ENCODE measurements around the gene RXRA.

The RXRA gene

GRCh38 chr9:134340475-134341160 is 14.4 kb downstream of the RXRA start:
- DNase-seq = no peak

GRCh38 chr9:134341306-134341705 is 15.1 kb downstream of the RXRA start:
- DNase-seq = no peak

DNA sequence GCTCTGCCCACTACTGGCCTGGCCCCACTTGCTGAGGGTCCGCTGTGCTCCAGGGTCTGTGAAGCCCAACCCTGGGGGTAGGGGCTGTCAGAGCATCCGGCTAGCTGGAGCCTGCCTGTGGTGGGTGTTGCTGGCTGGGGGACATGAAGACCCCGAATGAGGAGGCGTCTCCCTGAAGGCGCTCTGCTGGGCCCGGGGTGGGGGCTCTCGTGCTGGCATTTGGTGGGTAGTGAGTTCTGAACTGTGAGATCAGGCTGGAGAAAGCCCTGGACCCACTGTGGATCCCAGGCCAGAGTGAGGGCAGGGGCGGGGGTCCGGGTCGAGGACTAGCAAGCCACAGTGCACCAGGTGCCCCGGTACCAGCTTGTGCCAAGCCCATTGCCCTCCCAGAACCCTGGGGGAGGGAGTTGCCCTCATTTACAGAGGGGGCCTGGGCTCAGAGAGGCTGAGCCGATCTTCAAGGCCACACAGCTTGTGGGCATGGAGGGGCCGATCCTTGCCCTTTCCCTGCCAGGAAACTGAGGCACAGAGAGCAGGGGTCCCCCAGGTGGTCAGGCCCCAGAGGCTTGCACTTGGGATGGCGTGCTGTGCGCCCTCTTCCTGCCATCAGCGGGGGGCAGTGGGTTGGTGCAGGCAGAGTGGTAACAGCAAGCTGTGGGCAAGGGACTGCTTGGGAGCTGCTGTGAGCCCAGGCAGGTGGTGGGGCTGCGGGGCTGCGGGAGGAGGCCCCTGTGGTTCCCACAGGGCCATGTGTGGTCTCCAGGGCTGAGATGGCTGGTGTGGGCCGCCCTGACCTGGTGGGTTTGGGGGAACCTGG is 15.9 kb downstream of the RXRA start:
- no peak for DNase-seq

DNA sequence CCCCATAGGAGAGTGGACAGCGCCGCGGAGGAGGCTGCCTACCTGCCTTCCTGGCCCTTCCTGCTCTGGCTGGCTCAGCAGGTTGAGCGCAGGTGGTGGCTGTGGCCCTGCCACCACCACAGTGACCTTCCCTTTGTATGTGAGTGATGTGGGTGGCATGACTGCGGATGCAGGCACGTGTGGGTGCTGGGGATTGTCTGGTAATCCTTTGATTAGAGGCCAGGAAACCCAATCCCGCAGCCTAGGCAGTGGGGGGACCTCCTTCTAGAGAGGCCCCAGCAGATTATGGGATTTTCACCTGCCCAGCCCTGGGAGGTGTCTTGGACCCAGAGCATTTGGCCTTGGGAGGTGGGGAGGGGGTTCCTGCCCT is 16.5 kb downstream of the RXRA start:
- DNase-seq = no peak

GRCh38 chr9:134343637-134344036 is 17.4 kb downstream of the RXRA start:
- no peak for DNase-seq

- no peak for DNase-seq
Observed at GRCh38 chr9:134344068-134344799, 18.0 kb downstream of the RXRA start.

GRCh38 chr9:134344800-134345310 is 18.6 kb downstream of the RXRA start:
- DNase-seq = no peak

GRCh38 chr9:134345737-134346136 is 19.5 kb downstream of the RXRA start:
- no peak for DNase-seq

GRCh38 chr9:134346151-134346550 is 19.9 kb downstream of the RXRA start:
- DNase-seq = no peak

GRCh38 chr9:134346840-134347583 is 20.8 kb downstream of the RXRA start:
- no peak for DNase-seq

- no peak for DNase-seq
Observed at GRCh38 chr9:134347996-134348395, 21.7 kb downstream of the RXRA start.

DNA sequence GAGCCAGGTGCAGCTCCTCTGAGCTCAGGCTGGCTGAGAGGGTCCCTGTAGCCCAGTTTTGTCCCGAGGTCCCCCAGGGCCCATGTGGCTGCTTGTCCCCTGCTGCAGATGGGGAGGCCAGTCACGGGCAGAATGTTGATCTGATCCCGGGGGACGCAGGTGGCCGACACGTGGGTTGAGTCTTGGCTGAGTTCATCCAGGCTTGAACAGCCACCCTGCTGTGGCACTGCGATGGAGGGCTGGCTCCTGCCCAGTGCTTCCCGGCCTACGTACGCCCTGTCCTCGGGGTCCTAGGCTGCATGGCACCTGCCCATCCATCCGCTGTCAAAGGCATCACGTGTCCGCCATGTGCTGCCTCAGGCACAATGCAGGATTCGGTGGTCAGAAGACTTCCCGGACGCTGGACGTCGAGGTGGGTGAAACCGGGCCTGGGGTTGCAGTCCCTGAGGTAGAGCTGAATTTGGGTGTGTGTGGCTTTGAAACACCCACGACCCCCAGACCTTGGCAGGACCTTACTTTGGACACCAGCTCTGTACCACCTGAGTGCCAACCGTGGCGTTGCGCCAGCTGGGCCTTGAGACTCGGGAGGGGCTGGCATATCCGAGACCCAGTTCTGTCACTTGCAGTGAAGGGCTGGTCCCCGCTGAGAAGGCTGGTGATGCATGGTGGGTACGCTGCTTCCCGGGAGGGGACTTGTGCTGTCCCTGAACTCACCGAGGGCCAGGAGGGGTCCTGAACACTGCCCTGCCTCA is 22.3 kb downstream of the RXRA start:
- no peak for DNase-seq

GRCh38 chr9:134349936-134350335 is 23.7 kb downstream of the RXRA start:
- no peak for DNase-seq

DNA sequence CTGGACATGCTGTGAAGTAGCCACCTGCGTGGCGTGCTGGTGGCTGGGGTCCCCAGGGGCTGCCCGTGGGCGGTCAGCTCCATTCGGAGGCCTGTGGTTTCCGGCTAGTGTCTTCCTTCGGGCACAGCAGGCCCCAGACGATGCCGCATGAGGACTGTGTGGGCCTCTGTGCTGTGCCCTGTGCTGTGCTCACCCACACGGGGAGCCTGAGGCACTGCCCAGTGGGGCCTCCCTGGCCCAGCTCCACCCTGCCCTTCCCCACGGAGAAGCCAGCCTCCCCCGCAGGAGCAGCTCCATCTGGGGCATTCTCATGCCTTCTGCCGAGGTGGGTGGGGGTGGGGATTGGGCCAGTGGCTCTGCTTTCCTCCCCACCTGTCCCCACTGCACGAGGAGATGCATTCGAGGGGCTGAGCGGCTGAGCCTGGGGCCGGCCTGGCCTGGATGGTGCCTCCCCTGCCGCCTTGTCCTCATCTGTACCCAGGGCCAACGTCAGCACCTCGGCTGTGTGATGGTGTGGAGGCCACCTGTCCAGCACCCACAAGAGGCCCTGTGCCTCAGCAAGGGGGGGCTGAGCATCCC is 24.2 kb downstream of the RXRA start:
- DNase-seq = no peak

- DNase-seq = no peak
Observed at GRCh38 chr9:134351606-134352176, 25.4 kb downstream of the RXRA start.

- no peak for DNase-seq
Observed at GRCh38 chr9:134352247-134352933, 26.1 kb downstream of the RXRA start.

GRCh38 chr9:134353539-134353938 is 27.3 kb downstream of the RXRA start:
- DNase-seq = no peak

DNA sequence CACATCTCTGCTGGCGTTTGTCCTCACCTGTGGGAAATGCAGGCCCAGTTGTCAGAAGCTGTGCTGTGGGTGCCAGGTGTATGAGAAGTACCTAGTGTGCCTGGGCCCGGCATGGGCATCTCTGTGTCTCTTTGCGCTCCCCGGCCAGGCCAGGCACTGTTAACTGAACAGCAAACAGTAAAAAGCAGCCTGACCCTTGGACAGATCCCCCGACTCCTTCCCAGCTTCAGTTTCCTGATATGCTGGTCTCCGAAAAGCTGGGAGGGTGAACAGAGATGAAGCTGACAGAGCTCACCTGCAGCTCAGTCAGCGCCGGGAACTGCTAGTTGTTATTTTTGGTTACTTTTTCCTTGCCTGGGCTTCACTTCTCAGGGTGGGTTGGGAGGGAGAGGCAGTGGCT is 28.9 kb downstream of the RXRA start:
- no peak for DNase-seq

GRCh38 chr9:134355561-134356279 is 29.5 kb downstream of the RXRA start:
- DNase-seq = no peak

All from SHP77 treated with DMSO at 0.1 percent for 48 hours (cell line).